ENCODE results near the gene NRAS.

DNA sequence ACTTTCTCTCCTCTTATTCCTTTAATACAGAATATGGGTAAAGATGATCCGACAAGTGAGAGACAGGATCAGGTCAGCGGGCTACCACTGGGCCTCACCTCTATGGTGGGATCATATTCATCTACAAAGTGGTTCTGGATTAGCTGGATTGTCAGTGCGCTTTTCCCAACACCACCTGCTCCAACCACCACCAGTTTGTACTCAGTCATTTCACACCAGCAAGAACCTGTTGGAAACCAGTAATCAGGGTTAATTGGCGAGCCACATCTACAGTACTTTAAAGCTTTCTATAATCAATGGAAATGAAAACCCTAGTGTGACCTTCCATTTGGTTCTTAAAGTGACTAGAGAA lies 643 bp downstream of the NRAS start:
- TF ChIP-seq, protein P1, sequence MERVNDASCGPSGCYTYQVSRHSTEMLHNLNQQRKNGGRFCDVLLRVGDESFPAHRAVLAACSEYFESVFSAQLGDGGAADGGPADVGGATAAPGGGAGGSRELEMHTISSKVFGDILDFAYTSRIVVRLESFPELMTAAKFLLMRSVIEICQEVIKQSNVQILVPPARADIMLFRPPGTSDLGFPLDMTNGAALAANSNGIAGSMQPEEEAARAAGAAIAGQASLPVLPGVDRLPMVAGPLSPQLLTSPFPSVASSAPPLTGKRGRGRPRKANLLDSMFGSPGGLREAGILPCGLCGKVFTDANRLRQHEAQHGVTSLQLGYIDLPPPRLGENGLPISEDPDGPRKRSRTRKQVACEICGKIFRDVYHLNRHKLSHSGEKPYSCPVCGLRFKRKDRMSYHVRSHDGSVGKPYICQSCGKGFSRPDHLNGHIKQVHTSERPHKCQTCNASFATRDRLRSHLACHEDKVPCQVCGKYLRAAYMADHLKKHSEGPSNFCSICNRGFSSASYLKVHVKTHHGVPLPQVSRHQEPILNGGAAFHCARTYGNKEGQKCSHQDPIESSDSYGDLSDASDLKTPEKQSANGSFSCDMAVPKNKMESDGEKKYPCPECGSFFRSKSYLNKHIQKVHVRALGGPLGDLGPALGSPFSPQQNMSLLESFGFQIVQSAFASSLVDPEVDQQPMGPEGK (CRISPR knock-in tag; IDR thresholded peaks at IDR 0.05; ENCODE audit: borderline replicate concordance): no peak
- TF ChIP-seq TAF1 (IDR thresholded peaks at IDR 0.05; ENCODE audit: control insufficient read depth, extremely low read depth, insufficient read depth, low read length, severe bottlenecking) (no peak), PHTF2 (CRISPR knock-in tag; IDR thresholded peaks at IDR 0.05) (no peak), BMI1 (IDR thresholded peaks at IDR 0.05; ENCODE audit: low read length) (no peak), GATAD2A (IDR thresholded peaks at IDR 0.05) (no peak)
- TF ChIP-seq, protein P2, sequence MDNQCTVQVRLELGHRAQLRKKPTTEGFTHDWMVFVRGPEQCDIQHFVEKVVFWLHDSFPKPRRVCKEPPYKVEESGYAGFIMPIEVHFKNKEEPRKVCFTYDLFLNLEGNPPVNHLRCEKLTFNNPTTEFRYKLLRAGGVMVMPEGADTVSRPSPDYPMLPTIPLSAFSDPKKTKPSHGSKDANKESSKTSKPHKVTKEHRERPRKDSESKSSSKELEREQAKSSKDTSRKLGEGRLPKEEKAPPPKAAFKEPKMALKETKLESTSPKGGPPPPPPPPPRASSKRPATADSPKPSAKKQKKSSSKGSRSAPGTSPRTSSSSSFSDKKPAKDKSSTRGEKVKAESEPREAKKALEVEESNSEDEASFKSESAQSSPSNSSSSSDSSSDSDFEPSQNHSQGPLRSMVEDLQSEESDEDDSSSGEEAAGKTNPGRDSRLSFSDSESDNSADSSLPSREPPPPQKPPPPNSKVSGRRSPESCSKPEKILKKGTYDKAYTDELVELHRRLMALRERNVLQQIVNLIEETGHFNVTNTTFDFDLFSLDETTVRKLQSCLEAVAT (IDR thresholded peaks at IDR 0.05): no peak
- TF ChIP-seq, protein P3, sequence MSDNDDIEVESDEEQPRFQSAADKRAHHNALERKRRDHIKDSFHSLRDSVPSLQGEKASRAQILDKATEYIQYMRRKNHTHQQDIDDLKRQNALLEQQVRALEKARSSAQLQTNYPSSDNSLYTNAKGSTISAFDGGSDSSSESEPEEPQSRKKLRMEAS (CRISPR knock-in tag; IDR thresholded peaks at IDR 0.05): no peak
- TF ChIP-seq, protein P4, sequence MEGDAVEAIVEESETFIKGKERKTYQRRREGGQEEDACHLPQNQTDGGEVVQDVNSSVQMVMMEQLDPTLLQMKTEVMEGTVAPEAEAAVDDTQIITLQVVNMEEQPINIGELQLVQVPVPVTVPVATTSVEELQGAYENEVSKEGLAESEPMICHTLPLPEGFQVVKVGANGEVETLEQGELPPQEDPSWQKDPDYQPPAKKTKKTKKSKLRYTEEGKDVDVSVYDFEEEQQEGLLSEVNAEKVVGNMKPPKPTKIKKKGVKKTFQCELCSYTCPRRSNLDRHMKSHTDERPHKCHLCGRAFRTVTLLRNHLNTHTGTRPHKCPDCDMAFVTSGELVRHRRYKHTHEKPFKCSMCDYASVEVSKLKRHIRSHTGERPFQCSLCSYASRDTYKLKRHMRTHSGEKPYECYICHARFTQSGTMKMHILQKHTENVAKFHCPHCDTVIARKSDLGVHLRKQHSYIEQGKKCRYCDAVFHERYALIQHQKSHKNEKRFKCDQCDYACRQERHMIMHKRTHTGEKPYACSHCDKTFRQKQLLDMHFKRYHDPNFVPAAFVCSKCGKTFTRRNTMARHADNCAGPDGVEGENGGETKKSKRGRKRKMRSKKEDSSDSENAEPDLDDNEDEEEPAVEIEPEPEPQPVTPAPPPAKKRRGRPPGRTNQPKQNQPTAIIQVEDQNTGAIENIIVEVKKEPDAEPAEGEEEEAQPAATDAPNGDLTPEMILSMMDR (IDR thresholded peaks at IDR 0.05 in 2 of 3, conservative IDR thresholded peaks at IDR 0.05 in 1 of 3; ENCODE audit: insufficient read depth in 2 of 3, low read depth in 1 of 3, low read length in 3 of 3): no peak
- TF ChIP-seq, protein P5, sequence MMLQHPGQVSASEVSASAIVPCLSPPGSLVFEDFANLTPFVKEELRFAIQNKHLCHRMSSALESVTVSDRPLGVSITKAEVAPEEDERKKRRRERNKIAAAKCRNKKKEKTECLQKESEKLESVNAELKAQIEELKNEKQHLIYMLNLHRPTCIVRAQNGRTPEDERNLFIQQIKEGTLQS (IDR thresholded peaks at IDR 0.05): no peak
- TF ChIP-seq, protein P5 (CRISPR knock-in tag; conservative IDR thresholded peaks at IDR 0.05): no peak
